GM21786 (cell line): Measurements from ENCODE around the gene PLEKHA6.

ENCODE experiments used
- ATAC-seq: cut with Tn5 transposase; IDR thresholded peaks from one replicate; pipeline ENCODE4 v1.9.1; 2021; ENCODE audit not compliant: unreplicated experiment

PLEKHA6 gene

DNA sequence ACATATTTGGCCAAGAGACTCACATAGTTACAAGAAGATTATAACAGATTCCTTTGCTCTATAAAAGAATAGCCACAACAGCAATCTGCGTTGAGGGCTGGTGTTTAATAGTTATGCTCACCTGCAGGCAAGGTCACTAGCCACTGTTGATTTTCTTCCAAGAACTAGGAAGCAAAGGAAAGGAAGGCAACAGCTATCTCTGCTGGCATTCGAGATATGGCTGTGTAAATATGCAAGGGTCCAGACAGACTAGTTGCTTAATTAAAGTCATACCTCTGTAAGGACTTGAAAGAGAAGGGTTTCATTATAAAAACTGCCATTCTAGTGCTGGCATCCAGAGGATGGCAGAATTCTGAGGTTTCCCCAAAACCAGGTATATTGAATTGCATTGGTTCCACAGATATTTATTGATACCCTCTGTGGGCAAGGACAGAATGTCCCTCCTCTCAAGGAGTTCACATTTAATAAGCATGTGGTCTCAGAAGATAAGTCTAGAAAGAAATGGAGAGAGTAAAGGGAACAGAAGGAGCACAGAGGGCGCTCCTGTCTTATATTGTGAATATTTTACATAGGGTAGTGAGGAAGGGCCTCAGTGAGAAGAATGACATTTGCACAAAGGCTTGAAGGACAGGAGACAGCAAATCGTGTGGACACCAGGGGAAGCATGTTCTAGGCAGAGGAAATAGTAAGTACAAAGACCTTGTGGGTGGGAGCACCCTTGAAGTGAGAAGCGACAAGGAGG is 23.6 kb upstream of the PLEKHA6 start:
- ATAC-seq, result no peak

DNA sequence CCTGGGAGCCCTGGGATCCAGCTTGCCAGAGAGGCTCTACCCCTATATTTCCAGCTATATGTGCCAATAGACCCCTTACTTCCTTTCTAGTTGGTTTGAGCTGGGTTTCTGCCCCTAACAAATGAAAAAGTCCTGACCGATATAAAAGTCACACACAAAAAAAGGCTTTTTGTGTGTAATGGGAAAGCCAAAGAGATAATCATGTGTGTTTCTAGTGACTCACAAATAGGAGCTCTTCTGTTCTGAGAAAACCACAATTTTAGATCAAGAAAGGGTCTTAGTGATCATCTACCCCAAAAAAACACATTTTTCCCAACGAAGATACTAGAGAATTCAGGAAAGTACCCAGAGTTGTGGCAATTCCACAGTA is 23.0 kb upstream of the PLEKHA6 start:
- no peak for ATAC-seq

GRCh38 chr1:204380293-204380831 is 20.6 kb upstream of the PLEKHA6 start:
- ATAC-seq, result no peak

GRCh38 chr1:204377800-204378668 is 18.3 kb upstream of the PLEKHA6 start:
- peak; percentile 67 for ATAC-seq

GRCh38 chr1:204376919-204377799 is 17.4 kb upstream of the PLEKHA6 start:
- ATAC-seq, result no peak

GRCh38 chr1:204376465-204376864 is 16.7 kb upstream of the PLEKHA6 start:
- ATAC-seq, result no peak

- ATAC-seq, result no peak
Measured at GRCh38 chr1:204373911-204374310, 14.2 kb upstream of the PLEKHA6 start.

GRCh38 chr1:204370176-204370575 is 10.4 kb upstream of the PLEKHA6 start:
- no peak for ATAC-seq

DNA sequence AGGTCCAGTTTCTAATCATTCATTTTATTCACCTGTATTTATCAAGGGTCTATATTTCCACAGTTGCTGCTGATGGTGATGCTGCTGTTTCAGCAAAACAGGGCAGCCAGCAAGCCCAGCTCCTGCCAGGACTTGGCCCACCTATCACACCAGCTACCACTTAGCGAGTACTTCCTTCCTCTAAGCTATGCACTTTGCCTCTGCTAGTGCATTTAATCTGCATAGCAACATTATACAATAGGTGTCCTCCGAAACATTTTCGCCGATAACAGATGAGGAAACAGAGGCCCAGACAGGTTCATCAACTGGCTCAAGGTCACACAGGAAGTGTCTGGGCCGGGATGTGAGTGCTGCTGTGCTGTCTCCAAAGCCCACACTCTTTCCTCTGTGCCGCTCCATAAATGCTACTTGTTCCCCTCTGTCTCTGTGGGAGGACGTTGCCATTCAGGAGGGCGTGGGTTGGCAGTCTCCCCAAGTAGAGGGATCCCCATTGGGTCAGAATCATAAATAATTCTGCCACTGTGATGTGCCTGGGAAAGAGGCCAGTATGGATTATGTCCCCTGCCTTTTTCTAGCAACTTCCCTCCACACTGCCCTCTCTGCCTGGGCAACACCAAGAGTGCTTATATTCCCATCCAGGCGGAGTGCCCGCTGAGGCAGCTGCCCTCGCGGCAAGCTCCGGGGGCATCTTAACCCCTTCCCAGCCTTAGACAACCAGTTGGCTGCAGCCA is 9.4 kb upstream of the PLEKHA6 start:
- no peak for ATAC-seq

- ATAC-seq, result no peak
Measured at GRCh38 chr1:204367956-204368355, 8.2 kb upstream of the PLEKHA6 start.

DNA sequence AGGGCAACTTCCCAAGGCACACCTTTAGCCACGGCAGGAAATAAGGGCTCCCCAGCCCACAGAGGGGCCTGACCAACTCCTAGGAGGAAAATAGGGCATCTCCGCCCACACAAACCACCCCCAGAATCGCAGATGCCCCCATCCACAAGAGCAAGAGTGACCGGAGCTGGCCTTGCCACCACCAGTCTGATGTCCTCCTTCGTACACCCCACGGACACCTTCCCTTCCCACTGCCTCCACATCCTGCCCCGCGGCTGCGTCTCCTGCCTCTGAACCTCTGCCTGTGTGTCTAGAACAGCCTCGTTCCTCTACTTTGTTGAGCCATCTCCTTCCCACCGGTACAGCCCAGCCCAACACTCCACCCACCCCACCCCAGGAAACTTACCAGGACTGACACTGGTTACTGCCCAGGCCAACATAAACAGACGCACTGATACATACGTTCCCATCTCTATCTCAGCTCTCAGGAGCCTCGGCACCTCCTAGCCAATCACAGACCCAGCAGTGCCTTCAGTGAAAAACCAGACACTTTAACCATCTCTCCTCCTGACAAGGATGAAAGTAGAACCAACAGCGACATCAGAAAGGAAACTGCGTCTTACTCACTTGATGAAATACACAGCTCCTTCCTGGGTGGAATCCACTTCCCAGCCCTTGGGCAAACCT is 7.6 kb upstream of the PLEKHA6 start:
- ATAC-seq, result no peak

DNA sequence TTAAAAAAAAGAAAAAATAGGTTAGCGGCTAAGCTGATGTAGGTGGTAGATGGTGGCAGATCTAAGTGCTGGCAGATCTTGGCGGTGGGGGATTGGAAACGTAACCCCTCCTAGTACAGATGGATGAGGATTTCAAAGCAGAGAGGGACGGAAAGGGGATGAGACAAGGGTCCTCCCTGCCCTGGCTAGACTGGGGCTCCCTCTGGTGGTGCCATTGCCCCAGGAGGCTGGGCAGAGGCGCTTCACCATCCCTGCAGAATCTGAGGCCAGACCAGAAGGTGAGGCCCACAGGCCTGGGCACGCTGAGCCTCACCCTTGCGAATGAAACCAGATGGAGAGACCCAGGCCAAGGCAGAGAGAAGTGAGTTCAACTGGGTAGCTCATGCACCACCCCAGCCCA is 7.0 kb upstream of the PLEKHA6 start:
- ATAC-seq, result no peak

DNA sequence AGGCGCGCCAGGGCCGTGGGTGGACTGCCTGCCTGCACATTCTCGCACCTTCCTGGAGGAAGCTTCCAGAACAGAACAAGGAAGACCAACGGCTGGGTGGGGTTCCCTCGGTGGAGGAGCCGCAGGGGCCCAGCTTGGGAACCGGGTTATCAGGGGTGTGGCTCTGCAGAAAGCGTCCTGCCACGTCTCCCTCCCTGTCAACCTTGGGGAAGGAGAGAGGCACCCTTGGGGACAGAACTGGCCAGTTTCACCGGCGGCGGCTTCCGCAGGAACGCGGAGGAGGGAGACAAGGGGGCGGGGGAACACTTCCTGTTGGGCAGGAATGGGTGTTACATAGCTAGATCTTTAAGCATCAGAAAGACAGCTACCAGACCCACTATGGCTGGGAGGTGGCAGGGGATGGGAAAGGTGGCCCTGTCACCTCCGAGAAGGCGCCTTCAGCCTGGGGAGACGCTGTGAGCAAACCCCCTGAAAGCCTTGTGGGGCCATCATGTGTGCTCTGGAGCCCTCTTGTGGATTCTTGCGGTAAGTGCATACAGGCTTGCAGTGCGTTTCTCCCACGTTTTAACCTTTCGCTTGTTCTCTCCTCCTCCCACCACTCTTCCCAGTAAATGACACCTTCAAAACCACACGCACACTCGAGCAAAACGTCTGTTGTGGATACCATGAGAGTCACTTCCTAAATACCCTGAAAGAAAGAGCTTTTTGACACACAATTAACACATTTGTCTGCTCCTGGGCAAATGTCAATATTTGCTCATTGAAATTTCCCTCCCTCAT is 3.8 kb upstream of the PLEKHA6 start:
- ATAC-seq, result peak; percentile 64

GRCh38 chr1:204362984-204363334 is 3.2 kb upstream of the PLEKHA6 start:
- ATAC-seq, result no peak

GRCh38 chr1:204361781-204362180 is 2.1 kb upstream of the PLEKHA6 start:
- no peak for ATAC-seq

- no peak for ATAC-seq
Measured at GRCh38 chr1:204361341-204361771, 1.6 kb upstream of the PLEKHA6 start.

DNA sequence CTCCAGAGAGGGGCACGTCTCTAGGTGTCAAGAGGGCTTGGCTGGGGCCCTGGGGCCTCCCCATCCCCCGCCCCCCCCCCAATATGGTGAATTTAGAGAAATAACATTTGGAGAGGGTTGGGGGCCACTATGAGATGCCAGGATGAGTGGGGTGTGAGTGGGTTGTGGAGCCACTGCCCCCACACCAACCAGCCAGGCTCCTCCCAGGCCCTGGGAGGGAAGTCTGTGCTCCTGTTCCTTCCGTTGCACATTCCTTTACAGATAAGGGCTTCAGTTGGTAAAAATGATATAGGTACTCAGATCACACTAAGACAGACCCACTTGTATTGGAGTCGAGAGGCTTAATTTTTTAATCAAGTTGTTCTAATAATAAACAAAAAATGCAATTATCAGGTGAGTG is 585 bp upstream of the PLEKHA6 start:
- ATAC-seq, result no peak

GRCh38 chr1:204359131-204359473 is 627 bp downstream of the PLEKHA6 start:
- no peak for ATAC-seq

- ATAC-seq, result no peak
Measured at GRCh38 chr1:204358605-204359004, 1.1 kb downstream of the PLEKHA6 start.
